GM23338 (cell line): ENCODE measurements around the gene TMEM121. TPM values are rescaled to one million over a fixed set of nuclear protein-coding genes. Genes with fewer than 3 reads are reported as not detected.

Experiments used
- ATAC-seq: fragments of 200-7000 bp; cut with Tn5 transposase; 3 replicates; pipeline ENCODE4 v1.9.1; 2020
- DNase-seq: peaks from one replicate; pipeline ENCODE4 v3.0.0-alpha.2; 2015; ENCODE audit warnings: low spot score
- H2AFZ ChIP-seq: fragments of 200-600 bp; sonication (generic); 2 replicates; pipeline ENCODE4 v1.8.0; 2016; ENCODE audit warnings: antibody characterized with exemption, mild to moderate bottlenecking, moderate library complexity
- H3F3A ChIP-seq: fragments of 200-600 bp; sonication (generic); replicated peaks from 2 replicates; pipeline ENCODE4 v1.8.0; 2017; ENCODE audit warnings: antibody characterized with exemption, mixed run types, low read depth
- H3K27ac ChIP-seq: fragments of 200-600 bp; sonication (generic); 2 replicates; pipeline ENCODE4 v1.6.1; 2016; ENCODE audit warnings: low read depth
- H3K27me3 ChIP-seq: fragments of 200-600 bp; sonication (generic); 2 replicates; pipeline ENCODE4 v1.8.0; 2016; ENCODE audit warnings: mild to moderate bottlenecking, mixed run types, moderate library complexity; ENCODE audit not compliant: insufficient read depth
- H3K36me3 ChIP-seq: fragments of 200-600 bp; sonication (generic); 2 replicates; pipeline ENCODE4 v1.8.0; 2016; ENCODE audit warnings: mild to moderate bottlenecking; ENCODE audit not compliant: insufficient read depth
- H3K4me1 ChIP-seq: fragments of 200-600 bp; sonication (generic); 2 replicates; pipeline ENCODE4 v1.8.0; 2016; ENCODE audit warnings: mild to moderate bottlenecking, moderate library complexity; ENCODE audit not compliant: insufficient read depth
- H3K4me2 ChIP-seq: fragments of 200-600 bp; sonication (generic); 2 replicates; pipeline ENCODE4 v1.7.1; 2017; ENCODE audit warnings: mixed run types
- H3K4me3 ChIP-seq: fragments of 200-600 bp; sonication (generic); 2 replicates; pipeline ENCODE4 v1.6.1; 2016; ENCODE audit warnings: mixed run types
- H3K79me2 ChIP-seq: fragments of 200-600 bp; sonication (generic); replicated peaks from 2 replicates; pipeline ENCODE4 v1.8.0; 2017; ENCODE audit warnings: mild to moderate bottlenecking; ENCODE audit not compliant: insufficient read depth
- H3K9me2 ChIP-seq: fragments of 200-600 bp; sonication (generic); 2 replicates; pipeline ENCODE4 v1.8.0; 2017; ENCODE audit not compliant: insufficient read depth
- H4K20me1 ChIP-seq: fragments of 200-600 bp; sonication (generic); replicated peaks from 2 replicates; pipeline ENCODE4 v1.8.0; 2017; ENCODE audit warnings: mild to moderate bottlenecking; ENCODE audit not compliant: insufficient read depth
- H3K27ac Mint-ChIP-seq: 2 replicates; pipeline ENCODE4 v1.8.0; 2020; ENCODE audit warnings: inconsistent platforms, mild to moderate bottlenecking, moderate library complexity, mixed read lengths
- H3K27me3 Mint-ChIP-seq: 3 replicates; pipeline ENCODE4 v1.8.0; 2022; ENCODE audit warnings: low read depth, mild to moderate bottlenecking, moderate library complexity, mixed read lengths, inconsistent platforms; ENCODE audit not compliant: insufficient read depth, poor library complexity
- H3K36me3 Mint-ChIP-seq: 3 replicates; pipeline ENCODE4 v1.8.0; 2021; ENCODE audit warnings: low read depth, mild to moderate bottlenecking, inconsistent platforms, moderate library complexity, mixed read lengths
- H3K4me1 Mint-ChIP-seq: 3 replicates; pipeline ENCODE4 v1.8.0; 2020; ENCODE audit warnings: mild to moderate bottlenecking, inconsistent platforms, mixed read lengths
- H3K4me3 Mint-ChIP-seq: 3 replicates; pipeline ENCODE4 v1.8.0; 2021; ENCODE audit warnings: moderate library complexity, mild to moderate bottlenecking, inconsistent platforms, mixed read lengths
- H3K9me3 Mint-ChIP-seq: 3 replicates; pipeline ENCODE4 v1.8.0; 2020; ENCODE audit warnings: moderate library complexity, mild to moderate bottlenecking, inconsistent platforms, mixed read lengths
- CREB1 ChIP-seq: fragments of 250-450 bp; sonication (Bioruptor Pico); IDR thresholded peaks from 2 replicates; pipeline ENCODE4 v1.5.0; 2020; ENCODE audit warnings: low read depth, mild to moderate bottlenecking, moderate library complexity
- EZH2phosphoT487 ChIP-seq: fragments of 200-600 bp; sonication (generic); IDR thresholded peaks from one replicate; pipeline ENCODE4 v1.8.1; 2018; ENCODE audit warnings: antibody characterized with exemption; ENCODE audit not compliant: unreplicated experiment
- JUNB ChIP-seq: IDR thresholded peaks from one replicate; pipeline ENCODE4 v1.6.1; 2016; ENCODE audit warnings: antibody characterized with exemption; ENCODE audit not compliant: unreplicated experiment
- NANOG ChIP-seq: IDR thresholded peaks from 2 replicates; pipeline ENCODE4 v1.6.1; 2016; ENCODE audit warnings: antibody characterized with exemption, borderline replicate concordance
- POLR2AphosphoS5 ChIP-seq: IDR thresholded peaks from 2 replicates; pipeline ENCODE4 v1.6.1; 2016; ENCODE audit warnings: antibody characterized with exemption, low read depth
- STAT1 ChIP-seq: IDR thresholded peaks from one replicate; pipeline ENCODE4 v1.6.1; 2016; ENCODE audit warnings: antibody characterized with exemption; ENCODE audit not compliant: unreplicated experiment
- ZNF114 ChIP-seq: fragments of 250-450 bp; sonication (Bioruptor Pico); IDR thresholded peaks from 2 replicates; pipeline ENCODE4 v1.5.0; 2020; ENCODE audit warnings: mild to moderate bottlenecking, moderate library complexity
- ZNF331 ChIP-seq: fragments of 250-450 bp; sonication (Bioruptor Pico); IDR thresholded peaks from 2 replicates; pipeline ENCODE4 v1.5.0; 2020; ENCODE audit warnings: low read depth, mild to moderate bottlenecking, moderate library complexity
- long read RNA-seq: library from polyadenylated mRNA; unstranded; transcript quantifications from one replicate; pipeline ENCODE4 v2.0.0, GENCODE V29; 2020; ENCODE audit not compliant: unreplicated experiment
- polyA plus RNA-seq: library from polyadenylated mRNA; unstranded; fragments of >200 nt; fragmentation: Nextera tagmentation; extraction: Ambion mirVana; gene quantifications from 2 replicates; pipeline ENCODE4 v1.2.1, GENCODE V29; 2016
- total RNA-seq: library from RNA; depleted of rRNA; stranded (reverse); fragments of >200 nt; shearing (Covaris generic); gene quantifications from 2 replicates; pipeline ENCODE4 v1.2.3, GENCODE V29; 2014; rRNA removed
- TF ChIP-seq, protein P1 (sequence below): IDR thresholded peaks from one replicate; pipeline ENCODE4 v1.6.1; 2018; ENCODE audit warnings: antibody characterized with exemption; ENCODE audit not compliant: unreplicated experiment
- TF ChIP-seq, protein P2 (sequence below), 2 experiments: fragments of 200-600 bp in 1 of 2; sonication (generic) in 1 of 2; conservative IDR thresholded peaks; 2 replicates each; pipeline versions ENCODE4 v1.5.1 to v1.6.1; 2016 to 2017; ENCODE audit warnings: antibody characterized with exemption in 2 of 2, low read depth in 2 of 2, mild to moderate bottlenecking in 2 of 2, moderate library complexity in 1 of 2
- TF ChIP-seq, protein P3 (sequence below): IDR thresholded peaks from 2 replicates; pipeline ENCODE4 v1.6.1; 2016; ENCODE audit warnings: antibody characterized with exemption

The TMEM121 gene
- total RNA-seq (0.93 and 1.3 TPM in 2 replicates), polyA plus RNA-seq (0.13 and 0.42 TPM in 2 replicates)
- long read RNA-seq, result 0 reads

DNA sequence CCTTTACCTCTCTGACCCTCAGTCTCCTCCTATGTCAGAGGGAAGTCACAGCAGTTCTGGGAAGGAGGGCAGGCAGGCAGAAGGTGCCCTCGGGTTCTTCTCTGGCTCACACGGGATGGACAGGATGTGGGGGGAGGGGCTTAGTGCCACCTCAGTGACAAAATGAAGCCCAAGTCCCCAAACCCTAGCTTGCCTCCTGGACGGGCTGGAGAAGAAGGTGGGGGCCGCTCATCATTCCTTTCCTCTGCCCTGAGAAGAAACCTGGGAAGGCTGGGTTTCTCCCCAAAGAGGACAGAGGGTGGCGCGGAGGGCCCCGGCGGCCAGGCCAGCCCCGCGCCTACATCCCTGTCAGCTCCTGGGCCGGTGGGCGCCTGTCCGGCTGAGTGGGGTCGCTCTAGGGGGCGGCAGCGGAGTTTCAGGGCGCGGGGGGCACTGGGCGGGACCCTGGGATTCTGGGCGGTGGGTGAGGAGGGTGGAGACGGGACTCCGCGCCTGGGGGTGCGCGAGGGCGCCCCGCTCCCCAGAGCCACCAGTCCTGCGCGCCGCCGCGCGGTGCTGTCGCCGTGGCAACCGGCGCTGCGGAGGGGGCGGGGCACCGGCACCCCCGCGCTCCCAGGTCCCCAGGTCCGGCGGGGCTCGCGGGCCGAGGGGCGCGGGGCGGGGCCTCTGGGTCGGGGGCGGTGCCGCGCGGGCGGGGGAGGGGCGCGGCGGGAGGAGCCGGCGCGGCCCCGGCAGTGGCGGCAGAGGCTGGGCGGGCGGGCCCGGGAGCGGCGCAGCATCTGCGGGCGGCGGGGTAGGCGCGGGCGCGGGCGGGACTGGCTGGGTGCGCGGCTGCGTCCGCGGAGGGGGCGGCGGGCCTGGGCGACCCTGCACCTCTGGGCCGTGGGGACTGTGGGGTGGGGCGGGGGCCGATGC lies at the start of gene TMEM121:
TSS of gene TMEM121 (plus strand) at position 723 of the 915 bp plus-strand sequence. CDS start 2,252 bp downstream, outside the sequence.
- H4K20me1 ChIP-seq, result no peaks in the 10 kb centered on the region
- peak within 1 kb of the TSS; percentile 64 for H3K4me3 ChIP-seq
- peaks cover 33% of the 10 kb centered on the region for H3K27me3 Mint-ChIP-seq
- peaks cover 3% of the 10 kb centered on the region; the same call in 1 of the 3 replicates for H3K4me1 Mint-ChIP-seq
- TF ChIP-seq JUNB, result no peak
- no peak for TF ChIP-seq ZNF114 (CRISPR knock-in tag)
- TF ChIP-seq, protein P1, sequence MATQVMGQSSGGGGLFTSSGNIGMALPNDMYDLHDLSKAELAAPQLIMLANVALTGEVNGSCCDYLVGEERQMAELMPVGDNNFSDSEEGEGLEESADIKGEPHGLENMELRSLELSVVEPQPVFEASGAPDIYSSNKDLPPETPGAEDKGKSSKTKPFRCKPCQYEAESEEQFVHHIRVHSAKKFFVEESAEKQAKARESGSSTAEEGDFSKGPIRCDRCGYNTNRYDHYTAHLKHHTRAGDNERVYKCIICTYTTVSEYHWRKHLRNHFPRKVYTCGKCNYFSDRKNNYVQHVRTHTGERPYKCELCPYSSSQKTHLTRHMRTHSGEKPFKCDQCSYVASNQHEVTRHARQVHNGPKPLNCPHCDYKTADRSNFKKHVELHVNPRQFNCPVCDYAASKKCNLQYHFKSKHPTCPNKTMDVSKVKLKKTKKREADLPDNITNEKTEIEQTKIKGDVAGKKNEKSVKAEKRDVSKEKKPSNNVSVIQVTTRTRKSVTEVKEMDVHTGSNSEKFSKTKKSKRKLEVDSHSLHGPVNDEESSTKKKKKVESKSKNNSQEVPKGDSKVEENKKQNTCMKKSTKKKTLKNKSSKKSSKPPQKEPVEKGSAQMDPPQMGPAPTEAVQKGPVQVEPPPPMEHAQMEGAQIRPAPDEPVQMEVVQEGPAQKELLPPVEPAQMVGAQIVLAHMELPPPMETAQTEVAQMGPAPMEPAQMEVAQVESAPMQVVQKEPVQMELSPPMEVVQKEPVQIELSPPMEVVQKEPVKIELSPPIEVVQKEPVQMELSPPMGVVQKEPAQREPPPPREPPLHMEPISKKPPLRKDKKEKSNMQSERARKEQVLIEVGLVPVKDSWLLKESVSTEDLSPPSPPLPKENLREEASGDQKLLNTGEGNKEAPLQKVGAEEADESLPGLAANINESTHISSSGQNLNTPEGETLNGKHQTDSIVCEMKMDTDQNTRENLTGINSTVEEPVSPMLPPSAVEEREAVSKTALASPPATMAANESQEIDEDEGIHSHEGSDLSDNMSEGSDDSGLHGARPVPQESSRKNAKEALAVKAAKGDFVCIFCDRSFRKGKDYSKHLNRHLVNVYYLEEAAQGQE, result no peak
- TF ChIP-seq STAT1, result no peak
- no peak within 1 kb of the TSS for H3K27ac Mint-ChIP-seq
- no peaks in the 10 kb centered on the region for H3K36me3 ChIP-seq
- peak; percentile 45 for ATAC-seq
- peaks cover 46% of the 10 kb centered on the region for H3K27me3 ChIP-seq
- H3K9me2 ChIP-seq, result no peaks in the 10 kb centered on the region
- H3K4me2 ChIP-seq, result peak within 1 kb of the TSS; percentile 84
- H3F3A ChIP-seq, result no peaks in the 10 kb centered on the region
- no peaks in the 10 kb centered on the region; the same call in 1 of the 3 replicates for H3K9me3 Mint-ChIP-seq
- peak; percentile 68 for DNase-seq
- H3K27ac ChIP-seq, result no peak within 1 kb of the TSS
- H2AFZ ChIP-seq, result peak within 1 kb of the TSS; percentile 94
- H3K36me3 Mint-ChIP-seq, result no peaks in the 10 kb centered on the region
- no peaks in the 10 kb centered on the region for H3K79me2 ChIP-seq
- H3K4me3 Mint-ChIP-seq, result peak within 1 kb of the TSS; percentile 61
- no peaks in the 10 kb centered on the region for H3K4me1 ChIP-seq

DNA sequence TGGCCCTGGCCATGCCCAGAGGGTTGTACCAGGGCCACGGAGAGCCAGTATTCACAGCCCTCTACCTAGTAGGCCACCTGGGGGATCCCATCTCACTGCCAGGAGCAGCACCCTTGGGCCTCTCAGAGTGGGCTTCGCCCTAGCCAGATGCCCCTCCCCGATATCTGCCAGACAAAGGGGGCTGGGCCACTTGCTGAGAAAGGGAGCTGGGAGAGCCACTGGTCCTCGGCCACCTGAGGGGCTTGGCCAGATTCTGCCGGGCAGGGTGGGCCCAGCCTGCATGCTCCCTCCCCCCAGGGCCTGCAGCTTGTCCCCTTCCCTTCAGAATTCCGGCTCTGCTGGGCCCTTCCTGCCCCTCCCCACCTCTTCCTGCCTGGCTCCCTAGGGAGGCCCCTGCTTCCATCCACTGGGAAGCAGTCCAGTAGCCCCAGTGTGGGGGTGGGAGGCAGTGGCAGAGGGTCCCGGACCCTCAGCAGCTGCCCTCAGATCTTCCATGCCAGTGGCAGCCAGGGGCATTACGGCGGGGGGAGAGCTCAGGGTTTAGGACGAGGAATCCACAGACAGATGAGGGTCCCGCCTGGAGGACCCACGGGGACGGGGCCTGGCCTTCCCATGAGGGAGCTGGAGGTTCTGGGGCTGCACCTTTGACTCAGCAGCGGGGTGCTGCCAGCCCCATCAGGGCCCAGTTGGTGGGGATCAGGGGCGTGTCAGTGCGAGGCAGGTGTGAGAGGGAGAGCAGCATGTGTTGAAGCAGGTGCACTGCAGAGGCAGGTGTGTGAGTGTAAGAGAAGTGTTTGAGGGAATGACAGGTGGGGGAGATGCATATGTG lies 49.3 kb upstream of the TMEM121 start:
- H3F3A ChIP-seq, result 0 out of 2 replicates have a peak, but pooled peaks cover 4% of the 10 kb centered on the region
- H3K9me2 ChIP-seq, result no peaks in the 10 kb centered on the region

More for the DNA sequence above, 49.3 kb upstream of the TMEM121 start:
- TF ChIP-seq, protein P2, sequence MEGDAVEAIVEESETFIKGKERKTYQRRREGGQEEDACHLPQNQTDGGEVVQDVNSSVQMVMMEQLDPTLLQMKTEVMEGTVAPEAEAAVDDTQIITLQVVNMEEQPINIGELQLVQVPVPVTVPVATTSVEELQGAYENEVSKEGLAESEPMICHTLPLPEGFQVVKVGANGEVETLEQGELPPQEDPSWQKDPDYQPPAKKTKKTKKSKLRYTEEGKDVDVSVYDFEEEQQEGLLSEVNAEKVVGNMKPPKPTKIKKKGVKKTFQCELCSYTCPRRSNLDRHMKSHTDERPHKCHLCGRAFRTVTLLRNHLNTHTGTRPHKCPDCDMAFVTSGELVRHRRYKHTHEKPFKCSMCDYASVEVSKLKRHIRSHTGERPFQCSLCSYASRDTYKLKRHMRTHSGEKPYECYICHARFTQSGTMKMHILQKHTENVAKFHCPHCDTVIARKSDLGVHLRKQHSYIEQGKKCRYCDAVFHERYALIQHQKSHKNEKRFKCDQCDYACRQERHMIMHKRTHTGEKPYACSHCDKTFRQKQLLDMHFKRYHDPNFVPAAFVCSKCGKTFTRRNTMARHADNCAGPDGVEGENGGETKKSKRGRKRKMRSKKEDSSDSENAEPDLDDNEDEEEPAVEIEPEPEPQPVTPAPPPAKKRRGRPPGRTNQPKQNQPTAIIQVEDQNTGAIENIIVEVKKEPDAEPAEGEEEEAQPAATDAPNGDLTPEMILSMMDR (conservative IDR thresholded peaks at IDR 0.05; ENCODE audit: low read depth in 2 of 2), result no peak
- TF ChIP-seq JUNB, result no peak
- no peak for TF ChIP-seq POLR2AphosphoS5
- no peak for TF ChIP-seq CREB1
- TF ChIP-seq EZH2phosphoT487, result no peak
- no peak for TF ChIP-seq STAT1
- TF ChIP-seq NANOG, result no peak
- TF ChIP-seq ZNF331 (CRISPR knock-in tag), result no peak
- TF ChIP-seq ZNF114 (CRISPR knock-in tag), result no peak
- TF ChIP-seq, protein P3, sequence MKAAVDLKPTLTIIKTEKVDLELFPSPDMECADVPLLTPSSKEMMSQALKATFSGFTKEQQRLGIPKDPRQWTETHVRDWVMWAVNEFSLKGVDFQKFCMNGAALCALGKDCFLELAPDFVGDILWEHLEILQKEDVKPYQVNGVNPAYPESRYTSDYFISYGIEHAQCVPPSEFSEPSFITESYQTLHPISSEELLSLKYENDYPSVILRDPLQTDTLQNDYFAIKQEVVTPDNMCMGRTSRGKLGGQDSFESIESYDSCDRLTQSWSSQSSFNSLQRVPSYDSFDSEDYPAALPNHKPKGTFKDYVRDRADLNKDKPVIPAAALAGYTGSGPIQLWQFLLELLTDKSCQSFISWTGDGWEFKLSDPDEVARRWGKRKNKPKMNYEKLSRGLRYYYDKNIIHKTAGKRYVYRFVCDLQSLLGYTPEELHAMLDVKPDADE, result no peak
- DNase-seq (no peak), ATAC-seq (no peak)
- Mint-ChIP-seq H3K9me3 (no peaks in the 10 kb centered on the region), H3K27ac (no peak overlapping the region), H3K4me3 (peak overlapping the region; percentile 34; the same call in 1 of the 3 replicates), H3K36me3 (no peaks in the 10 kb centered on the region), H3K4me1 (peaks cover 13% of the 10 kb centered on the region; the same call in 2 of the 3 replicates), H3K27me3 (peaks cover 64% of the 10 kb centered on the region)
- Histone ChIP-seq H4K20me1 (no peaks in the 10 kb centered on the region), H3K4me1 (peaks cover 15% of the 10 kb centered on the region; the same call in 1 of the 2 replicates), H3K27me3 (peaks cover 73% of the 10 kb centered on the region), H2AFZ (no peak overlapping the region), H3K79me2 (no peaks in the 10 kb centered on the region), H3K4me3 (no peak overlapping the region), H3K27ac (no peak overlapping the region), H3K4me2 (0 out of 2 replicates have a peak overlapping the region, but pooled peaks have one; percentile 78), H3K36me3 (no peaks in the 10 kb centered on the region)
